Colon (tissue), 2 donors: ENCODE measurements around the gene MAP4K1.

Experiments used
- FAIRE-seq: peaks from 2 replicates; lab custom pipeline; 2012; peaks lifted over from hg19 to GRCh38; lab: Jason Lieb, UNC
- donor health status: control.
- donor health status: control.

The MAP4K1 gene

DNA sequence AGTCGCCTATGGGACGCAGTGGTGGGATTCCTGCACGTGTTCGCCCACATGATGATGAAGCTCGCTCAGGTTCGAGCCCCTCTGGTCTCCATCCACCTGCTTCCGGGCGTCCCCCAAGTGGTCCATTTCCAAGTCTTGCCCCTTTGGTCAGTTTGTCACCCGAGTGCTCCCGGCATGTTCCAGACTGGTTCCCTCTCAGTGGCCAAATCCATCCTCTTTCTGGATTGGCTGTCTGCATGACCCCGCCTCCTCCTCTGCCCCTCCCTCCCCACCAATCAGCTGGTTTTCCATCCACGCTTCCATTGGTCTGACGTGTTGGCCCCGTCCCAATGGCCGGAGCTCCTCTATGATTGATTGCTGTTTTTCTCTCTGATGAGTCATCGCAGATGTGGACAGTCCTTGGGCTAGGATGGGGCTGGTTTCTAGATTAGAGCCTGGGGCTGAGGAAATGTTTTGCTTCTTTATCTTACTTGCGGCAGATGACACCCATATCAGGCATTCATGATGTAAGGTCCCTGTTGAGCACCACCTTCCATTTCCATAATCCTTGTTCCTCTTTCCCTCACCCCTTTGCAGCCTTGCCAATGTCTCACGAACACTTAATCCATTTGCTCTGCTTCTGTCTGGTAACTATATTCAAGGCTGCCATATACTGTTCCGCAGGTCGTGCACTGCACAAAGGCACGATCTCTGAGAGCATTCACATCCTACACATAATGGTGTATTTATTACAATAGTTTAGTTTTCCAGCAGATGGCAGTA is 73.8 kb downstream of the MAP4K1 start:
- FAIRE-seq: no peak

DNA sequence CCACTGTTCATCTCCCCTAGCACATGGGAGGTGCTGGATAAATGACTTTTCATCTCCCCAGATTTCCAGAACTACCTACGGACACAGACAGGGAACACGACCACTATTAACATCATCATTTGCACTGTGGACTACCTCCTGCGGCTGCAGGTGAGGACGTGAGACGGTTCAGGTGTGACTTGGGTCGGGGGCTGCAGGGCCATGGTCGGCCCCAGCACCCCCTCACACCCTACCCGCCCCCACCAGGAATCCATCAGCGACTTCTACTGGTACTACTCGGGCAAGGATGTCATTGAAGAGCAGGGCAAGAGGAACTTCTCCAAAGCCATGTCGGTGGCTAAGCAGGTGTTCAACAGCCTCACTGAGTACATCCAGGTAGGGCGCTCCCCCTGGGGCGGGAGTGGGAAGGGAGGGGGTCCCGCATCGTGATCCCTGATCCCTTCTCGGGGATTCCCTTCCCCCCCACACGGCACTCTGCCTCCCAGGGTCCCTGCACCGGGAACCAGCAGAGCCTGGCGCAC is 74.4 kb downstream of the MAP4K1 start:
- no peak for FAIRE-seq

DNA sequence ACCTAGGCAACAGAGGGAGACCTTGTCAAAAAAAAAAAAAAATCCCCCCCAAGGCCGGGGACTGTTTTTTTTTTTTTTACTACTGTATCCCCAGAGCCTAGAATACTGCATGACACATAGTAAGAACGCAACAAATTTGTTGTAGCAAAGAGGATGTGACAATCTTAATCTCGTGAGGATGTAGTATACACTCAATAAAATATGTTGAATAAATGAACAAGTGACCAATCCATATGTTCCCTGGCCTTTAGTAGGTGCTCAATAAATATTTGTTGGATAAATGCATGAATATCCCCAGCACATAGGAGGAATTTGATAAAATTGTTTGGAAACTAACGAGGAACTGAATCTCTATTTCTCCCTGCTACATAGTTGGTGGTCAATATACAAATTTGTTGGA is 75.7 kb downstream of the MAP4K1 start:
- no peak for FAIRE-seq

DNA sequence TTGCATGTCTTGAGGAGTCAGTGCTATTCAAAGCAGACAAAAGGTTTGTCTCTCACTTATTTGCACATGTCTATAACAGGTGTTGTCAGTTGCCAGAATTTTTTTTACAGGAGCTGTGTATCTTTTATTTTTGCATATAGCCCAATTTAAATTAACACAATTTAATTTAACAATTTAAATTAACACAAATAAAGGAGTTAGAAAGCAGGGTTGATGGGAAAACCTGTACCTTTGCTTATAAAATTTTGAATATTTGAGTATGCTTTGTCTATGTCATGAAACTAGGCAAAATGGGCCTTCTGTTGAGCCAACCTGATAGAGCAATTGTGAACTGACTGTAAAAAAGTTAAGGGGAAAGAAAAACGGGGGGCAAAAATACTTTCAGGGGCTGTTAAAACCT is 78.0 kb downstream of the MAP4K1 start:
- FAIRE-seq: no peak

DNA sequence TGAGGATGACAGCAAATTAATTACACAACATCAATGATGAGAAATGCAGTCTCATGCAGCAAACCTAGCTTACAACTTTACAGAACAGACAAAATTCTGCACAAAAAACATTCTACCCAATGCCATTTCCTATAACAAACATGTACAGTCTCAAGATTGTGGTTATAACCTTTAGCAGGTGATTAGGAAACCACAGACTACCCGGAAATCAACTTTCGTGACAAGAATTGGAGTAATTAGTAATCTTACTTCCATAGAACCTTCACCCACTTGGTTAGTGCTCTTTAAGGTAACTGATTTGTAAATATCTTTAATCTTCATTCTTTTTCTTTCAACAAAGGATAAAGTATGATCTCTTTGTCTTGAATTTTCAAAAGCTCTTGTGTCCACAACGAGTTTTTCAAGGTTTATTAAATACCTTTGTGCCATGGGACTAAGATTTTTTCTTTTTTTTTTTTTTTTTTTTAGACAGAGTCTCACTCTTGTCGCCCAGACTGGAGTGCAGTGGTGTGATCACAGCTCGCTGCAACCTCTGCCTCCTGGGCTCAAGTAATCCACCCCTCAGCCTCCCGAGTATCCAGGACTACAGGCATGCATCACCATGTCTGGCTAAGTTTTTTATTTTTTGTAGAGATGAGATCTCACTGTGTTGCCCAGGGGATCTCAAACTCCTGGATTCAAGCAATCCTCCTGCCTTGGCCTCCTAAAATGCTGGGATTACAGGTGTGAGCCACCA is 78.8 kb downstream of the MAP4K1 start:
- FAIRE-seq: no peak

DNA sequence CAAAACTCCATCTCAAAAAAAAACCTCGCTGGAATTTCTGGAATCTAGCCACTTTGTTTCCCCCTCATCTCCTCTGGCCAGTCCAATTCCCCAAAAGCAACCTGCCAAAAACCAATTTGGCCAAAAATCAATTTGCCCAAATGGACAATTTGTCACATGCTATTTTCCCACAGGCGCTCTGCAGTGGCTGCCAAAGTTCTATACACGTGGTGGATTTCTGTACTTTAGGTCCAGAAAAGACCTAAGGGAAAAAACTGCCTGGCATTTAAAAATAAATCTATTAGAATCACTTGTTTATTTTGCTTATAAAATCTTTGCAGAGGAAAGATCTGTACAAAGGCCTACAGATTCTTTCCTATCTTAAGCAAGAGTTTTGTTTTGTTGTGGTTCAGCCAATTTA is 79.4 kb downstream of the MAP4K1 start:
- FAIRE-seq: no peak
